Spleen (tissue), 7 donors: ENCODE data around the gene TSC22D4.

Experiments used
- CTCF ChIP-seq, 11 experiments: fragments of 200-600 bp in 7 of 11; fragments of 450-650 bp in 4 of 11; sonication (generic) in 4 of 11; IDR thresholded peaks in 8 of 11; conservative IDR thresholded peaks in 3 of 11; 1 replicate in 7 of 11; 2 replicates in 4 of 11; pipeline versions ENCODE4 v1.4.0 to v1.8.0; 2016 to 2021; ENCODE audit warnings: antibody characterized with exemption in 11 of 11, inconsistent platforms in 4 of 11, mild to moderate bottlenecking in 1 of 11
- POLR2AphosphoS5 ChIP-seq, 3 donors: sonication (generic); formaldehyde crosslinking; IDR thresholded peaks; one replicate each; pipeline ENCODE4 v1.5.1; 2017; ENCODE audit warnings: antibody characterized with exemption in 3 of 3
- donor health status: DM: no; HTN: no; CAD: no; lungs with moderate emphysema.
- donor health status: DM: no; HTN: no; CAD: no.
- donor health status: DM: no; HTN: no; CAD: no.

- TF ChIP-seq CTCF (IDR thresholded peaks at IDR 0.05 in 8 of 11, conservative IDR thresholded peaks at IDR 0.05 in 3 of 11) (no peak), POLR2AphosphoS5 (IDR thresholded peaks at IDR 0.05) (no peak)
These were observed 40.6 kb upstream of the TSC22D4 start for GRCh38 chr7:100519580-100519979.
